HG03095 (cell line): Measurements from ENCODE around the gene ASAH2B.
"Not testable (repeated sequence)": the region's sequence is repeated elsewhere in the genome, so short reads cannot be mapped to it uniquely, and the experiment has no call there.

Experiments used
- ATAC-seq: cut with Tn5 transposase; IDR thresholded peaks from one replicate; pipeline ENCODE4 v1.9.1; 2021; ENCODE audit warnings: moderate library complexity; ENCODE audit not compliant: unreplicated experiment

The ASAH2B gene

DNA sequence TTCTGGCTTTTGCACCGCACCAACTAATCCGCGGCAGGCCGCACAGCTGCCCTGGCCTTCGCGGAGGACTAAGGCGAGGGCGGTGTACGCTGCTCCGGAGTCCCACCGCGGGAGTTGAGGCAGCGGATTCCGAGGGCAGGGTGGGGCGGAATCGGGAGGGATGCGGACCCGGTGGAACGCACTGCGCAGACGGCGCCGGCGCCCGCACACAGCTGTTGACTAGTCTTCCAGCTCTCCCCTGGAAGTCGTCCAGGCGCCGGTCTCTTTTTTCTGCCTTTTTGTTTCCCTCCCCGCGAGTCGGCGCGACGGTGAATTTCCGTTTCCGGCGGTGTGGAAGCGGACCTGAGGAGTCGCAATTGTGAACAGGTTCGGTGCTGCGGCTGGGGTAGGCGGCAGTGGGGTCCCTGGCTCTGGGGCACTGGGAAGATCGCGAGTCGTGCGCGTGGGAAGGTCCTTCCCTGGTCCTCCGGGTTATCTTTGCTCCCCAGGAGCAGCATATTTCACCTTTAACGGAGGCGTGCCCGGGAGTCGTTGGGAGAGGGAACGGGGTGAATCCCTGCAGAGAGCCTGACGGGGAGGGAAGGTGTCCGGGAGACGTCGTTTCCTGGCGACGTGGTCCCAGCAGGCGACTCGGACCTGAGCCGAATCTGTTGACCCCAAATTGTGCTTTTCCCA, at the start of gene ASAH2B:
ASAH2B (plus strand) TSS at position 319 of the 675 bp plus-strand sequence. CDS start 5,195 bp downstream, outside the sequence.
- ATAC-seq, result peak; percentile 80

DNA sequence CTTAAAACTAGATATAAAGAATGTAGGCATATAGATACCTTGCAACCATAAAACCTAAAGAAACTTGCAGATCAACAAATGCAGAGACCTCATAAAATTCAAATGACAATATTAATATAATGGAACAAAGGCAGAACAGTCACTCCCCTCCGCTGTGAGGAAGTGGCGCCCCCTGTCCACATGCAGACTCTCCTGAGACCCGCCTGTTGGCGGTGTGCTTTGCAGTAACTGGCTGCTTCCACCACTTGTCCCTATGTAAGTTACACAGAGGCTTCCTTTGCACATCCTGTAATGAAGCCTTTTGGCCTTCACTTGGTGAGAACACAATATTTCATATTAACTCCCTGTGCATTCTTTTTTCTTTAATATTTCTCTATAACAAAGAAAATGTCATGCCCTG, 41.9 kb upstream of the ASAH2B start:
- ATAC-seq, result not testable (repeated sequence)

DNA sequence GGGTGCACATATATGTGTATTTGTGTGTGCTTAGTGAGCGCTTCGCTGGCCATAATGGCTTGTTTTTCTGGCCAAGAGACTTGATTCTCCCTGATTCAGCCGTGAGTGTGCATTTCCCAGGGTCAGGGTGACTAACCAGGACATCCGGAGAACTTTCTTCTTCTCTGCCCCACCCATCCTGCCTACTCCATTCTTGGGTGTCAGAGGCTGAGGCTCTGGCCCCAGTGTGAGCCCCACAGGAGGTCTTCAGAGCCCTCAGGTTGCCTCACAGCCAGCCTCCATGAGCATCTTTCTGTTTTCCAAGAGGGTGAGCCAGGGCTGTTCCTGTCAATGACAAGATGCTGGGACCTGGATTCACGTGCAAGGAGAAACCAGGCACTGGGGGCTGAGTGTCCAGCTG, 37.8 kb upstream of the ASAH2B start:
- not testable (repeated sequence) for ATAC-seq

DNA sequence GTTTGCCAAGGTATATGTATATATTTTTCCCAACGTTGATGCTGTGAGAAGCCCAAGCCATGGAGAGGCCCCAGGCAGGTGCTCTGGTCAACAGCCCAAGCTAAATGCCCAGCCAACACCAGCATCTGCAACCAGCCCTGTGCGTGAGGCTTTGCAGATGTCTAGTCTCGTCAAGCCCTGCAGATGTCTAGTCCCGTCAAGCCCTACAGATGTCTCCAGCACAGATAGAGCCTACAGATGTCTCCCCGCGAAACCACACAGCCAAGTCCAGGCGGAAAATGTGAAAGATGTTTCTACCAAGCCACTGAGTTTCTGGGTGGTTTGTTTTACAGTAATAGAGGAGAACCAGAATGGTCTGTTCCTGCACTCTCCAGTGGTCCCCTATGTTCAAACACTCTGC, 36.7 kb upstream of the ASAH2B start:
- ATAC-seq, result not testable (repeated sequence)

DNA sequence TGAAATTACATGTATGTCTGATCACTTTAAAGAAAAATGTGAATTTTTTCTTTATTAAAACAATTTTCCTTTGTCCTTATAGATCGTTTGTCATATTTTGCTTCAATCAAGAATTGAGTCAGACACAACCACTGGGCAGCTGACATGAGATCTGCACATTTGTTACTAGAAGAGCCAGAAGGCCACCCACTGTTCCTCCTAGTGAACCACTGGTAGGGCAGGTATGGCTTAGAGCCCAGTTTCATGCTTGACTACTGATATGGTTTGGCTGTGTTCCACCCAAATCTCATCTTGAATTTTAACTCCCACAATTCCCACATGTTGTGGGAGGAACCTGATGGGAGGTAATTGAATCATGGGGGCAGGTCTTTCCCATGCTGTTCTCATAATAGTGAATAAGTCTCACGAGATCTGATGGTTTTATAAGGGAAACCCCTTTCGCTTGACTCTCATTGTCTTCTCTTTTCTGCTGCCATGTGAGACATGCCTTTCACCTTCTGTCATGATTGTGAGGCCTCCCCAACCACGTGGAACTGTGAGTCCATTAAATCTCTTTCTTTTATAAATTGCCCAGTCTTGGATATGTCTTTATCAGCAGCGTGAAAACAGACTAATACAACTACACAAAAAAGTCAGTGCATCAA, 35.2 kb upstream of the ASAH2B start:
- ATAC-seq, result not testable (repeated sequence)

DNA sequence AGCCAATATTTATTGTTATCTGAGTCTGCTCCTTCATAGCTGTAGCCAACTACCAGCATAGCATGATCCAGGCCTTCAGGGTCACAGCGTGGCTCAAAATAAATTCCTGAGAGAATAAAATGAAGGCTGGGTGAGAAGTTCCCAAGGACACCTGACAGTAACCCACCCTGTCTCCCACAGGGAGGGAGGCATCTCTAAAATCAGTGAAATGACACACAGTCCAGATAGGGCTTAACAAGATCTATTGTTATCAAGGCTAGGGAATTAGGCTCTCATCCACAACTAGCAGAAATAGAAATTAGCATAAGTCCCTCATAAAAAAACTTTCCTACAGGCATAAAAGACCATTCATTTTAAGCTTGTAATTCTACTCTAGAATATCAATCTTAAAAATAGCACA, 33.7 kb upstream of the ASAH2B start:
- ATAC-seq, result not testable (repeated sequence)

DNA sequence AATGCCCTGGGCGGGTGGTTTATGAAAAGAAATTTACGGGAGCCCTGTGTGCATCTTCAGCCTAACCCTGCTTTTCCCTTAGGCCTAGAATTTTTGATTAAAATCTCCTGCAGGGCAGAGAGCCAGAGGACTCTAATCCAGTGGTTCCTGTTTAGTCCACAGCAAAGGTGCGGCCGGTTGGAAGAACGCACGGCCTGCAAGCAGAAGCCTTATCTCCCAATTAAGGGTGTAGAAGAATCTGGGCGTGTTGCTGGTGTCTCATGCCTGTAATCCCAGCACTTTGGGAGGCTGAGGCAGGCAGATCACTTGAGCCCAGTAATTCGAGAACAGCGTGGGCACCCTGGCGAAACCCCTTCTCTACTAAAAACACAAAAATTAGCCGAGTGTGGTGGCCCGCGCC, 29.5 kb upstream of the ASAH2B start:
- ATAC-seq, result not testable (repeated sequence)

DNA sequence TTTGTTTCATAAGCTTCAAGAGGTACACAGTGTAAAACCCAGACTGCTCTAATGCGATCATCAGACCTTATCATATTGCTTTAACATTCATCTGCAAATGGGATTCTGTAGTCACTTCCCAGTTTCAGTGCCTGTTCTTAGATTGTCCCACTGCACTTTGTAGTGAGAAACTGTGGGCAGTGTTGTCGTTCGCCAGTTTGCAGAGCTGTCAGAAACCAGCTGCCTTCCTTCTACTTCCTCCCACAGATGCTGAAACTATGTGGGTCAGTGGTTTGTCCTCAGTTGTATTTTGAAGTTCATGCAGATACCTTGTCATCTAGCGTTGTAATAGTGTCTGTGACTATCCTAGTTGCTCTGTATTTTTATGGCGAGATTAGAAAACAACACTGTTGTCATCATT, 15.9 kb upstream of the ASAH2B start:
- peak; percentile 72 for ATAC-seq

DNA sequence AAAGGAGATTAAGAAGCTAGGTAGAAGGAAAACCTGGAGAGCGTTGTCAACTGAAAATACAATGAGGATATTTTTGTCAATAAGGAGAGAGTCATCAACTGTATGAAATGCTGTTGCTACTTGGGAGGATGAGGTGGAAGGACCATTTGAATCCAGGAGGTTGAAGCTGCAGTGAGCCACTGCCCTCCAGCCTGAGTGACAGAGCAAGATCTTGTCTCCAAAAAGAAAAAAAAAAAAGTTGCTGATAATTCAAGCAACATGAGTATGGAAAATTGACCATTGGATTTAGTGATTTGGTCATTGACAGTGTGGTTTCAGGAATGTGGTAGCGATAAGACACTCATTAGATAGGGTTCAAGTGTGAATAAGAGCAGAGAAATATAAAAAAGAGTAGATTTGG, 11.6 kb upstream of the ASAH2B start:
- not testable (repeated sequence) for ATAC-seq

DNA sequence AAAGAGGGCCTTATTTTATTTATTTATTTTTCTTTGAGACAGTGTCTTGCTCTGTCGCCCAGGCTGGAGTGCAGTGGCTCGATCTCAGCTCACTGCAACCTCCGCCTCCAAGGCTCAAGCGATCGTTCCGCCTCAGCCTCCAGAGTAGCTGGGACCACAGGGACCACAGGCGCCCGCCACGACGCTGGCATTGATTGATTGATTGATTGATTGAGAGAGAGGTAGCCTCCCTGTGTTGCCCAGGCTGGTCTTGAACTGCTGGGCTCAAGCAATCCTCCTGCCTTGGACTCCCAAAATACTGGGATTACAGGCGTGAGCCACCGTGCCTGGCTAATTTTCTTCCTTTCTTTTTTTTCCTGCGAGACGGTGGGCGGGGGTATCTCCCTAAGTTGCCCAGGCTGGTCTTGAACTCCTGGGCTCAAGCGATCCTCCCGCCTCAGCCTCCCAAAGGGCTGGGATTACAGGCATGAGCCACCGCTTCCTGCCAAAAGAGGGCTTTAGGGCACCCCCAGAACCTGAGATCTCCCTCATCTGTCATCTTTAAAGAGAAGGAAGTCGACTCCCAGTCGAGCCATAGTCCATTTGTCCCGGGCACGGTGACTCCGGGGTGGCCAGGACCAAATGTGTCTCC, 634 bp upstream of the ASAH2B start:
- not testable (repeated sequence) for ATAC-seq

DNA sequence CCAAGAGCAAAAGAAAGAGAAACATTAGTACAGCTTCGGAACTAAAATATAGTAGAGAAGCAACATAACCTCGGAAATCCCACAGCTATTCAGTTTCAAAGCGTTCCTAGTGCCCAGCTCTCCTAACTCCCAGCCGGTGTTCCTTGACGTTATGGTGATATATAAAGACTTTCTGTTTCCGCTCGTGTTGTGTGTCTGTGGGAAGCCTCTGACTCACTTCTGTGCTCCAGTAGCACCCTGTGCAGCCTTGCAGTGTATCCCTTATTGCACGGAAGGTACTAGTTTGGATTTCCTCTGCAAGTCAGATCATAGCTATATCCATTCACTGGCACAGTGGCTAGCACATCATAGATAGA, 535 bp downstream of the ASAH2B start:
- ATAC-seq, result peak; percentile 39

DNA sequence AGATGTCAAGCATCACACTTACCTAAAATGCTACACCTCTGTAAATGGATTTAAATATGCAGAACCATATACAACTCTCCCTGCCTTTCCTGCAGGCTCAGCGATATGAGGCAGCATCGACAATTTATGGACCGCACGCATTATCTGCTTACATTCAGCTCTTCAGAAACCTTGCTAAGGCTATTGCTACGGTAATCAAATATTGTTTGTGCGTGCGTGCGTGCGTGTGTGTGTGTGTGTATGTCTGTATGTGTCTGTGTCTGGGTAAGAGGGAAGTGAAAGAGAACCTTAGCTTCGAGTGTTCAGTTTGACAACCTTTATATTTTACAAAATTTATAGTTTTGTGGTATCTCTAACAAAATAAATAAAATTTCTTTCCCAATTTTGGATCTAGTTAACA, 3.1 kb downstream of the ASAH2B start:
- not testable (repeated sequence) for ATAC-seq

DNA sequence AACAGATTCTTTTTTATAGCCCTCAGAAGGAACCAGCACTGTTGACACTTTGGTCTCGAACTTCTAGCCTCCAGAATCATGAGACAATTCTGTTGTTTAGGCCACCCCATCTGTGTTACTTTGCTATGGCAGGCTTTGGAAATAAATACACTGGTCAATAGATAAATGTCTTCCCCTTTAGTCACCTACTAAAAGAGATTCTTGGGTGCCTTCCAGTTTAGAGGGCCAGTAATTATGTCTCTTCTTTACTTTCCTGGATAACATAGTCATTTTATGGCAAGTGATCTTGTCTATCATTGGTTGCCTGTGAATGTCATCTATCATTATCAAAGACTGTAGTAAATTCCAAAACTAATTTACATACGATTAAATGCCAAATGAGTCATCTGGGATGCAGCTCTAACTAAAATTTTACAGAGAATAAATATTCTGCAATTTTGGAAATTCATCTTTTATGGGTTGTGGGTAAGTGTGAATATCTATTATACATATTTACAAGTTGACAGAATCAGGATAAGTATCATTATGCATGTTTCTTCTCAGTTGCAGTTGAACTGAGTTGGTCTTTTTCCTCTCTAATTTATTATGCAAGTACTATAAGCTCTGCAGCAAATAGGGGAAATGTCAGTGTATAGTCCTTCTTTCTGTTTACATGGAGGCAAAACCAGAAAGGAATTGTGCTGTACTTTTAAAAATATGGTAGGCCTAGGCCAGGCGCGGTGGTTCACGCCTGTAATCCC, 27.2 kb downstream of the ASAH2B start:
- ATAC-seq, result not testable (repeated sequence)

DNA sequence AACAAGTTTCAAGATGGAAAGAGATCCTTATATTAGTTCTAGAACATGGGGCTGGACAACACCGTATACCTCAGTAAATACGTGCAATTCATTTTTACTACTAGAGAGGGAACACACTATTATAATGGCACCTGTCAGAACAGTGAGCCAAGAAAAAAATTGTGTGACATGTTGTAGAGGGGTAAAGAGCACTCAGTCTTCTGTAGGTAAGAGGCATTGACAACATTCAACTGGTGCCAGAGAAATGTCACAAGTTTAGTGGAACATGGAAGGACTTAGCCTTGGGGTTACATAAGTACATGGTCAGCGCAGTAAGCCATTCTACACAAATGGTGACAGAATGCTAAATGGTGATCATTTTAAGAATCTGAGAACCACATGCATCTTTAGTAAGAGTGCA, 32.3 kb downstream of the ASAH2B start:
- ATAC-seq, result not testable (repeated sequence)

DNA sequence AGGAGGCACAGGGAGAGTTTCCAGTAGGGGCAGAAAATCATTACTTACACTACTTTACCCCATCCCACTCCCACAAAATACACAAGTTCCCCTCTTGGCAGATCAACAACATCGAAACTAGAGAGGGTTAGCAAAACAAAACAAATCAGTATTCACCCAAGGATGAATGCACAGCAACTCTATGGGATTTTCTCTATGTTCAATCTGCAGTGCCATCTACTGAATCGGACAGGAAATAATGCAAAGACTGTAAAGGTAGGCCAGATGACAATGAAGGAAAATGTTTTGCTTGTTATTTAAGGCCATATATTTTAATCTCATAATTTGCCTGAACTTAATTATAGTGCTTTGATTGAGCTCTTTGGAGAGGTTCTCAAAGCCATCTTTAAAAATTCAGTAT, 35.1 kb downstream of the ASAH2B start:
- not testable (repeated sequence) for ATAC-seq

DNA sequence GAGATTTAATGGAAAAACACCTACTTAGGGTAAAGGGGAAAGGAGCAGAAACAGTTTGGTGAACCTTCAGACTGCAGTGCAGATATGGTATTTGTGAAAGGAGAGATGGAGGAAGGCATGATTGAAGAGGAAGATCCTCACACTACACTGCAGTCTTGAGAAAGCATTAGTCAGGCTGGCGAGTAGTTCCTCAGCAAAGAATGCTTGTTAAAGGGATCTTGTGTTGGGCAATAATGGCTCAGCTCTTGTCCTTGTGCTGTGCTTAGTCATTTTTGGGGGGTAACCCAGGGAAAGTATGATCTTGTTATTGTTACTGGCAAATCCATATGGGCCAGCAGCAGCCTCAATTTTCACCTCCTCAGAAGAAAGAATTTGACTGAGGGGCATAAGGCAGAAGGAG, 40.3 kb downstream of the ASAH2B start:
- not testable (repeated sequence) for ATAC-seq

DNA sequence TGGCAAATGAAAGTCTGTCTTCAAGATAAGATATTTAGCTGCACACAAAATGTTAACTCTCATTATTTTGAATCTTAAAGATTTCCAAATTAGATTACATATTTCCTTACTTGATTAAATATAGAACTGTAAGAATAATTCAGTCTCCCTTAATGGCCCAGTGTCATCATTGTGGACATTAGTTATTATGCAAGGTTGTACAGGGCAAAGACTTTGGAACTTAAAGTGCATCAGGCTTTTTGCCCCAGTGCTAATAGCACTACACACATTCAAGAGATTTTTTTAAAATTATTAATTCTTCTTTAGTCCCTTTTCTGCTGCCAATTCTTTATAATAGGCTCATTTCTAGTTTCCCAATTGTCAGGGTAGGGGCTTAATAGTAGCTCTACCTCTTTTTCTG, 42.3 kb downstream of the ASAH2B start:
- not testable (repeated sequence) for ATAC-seq

DNA sequence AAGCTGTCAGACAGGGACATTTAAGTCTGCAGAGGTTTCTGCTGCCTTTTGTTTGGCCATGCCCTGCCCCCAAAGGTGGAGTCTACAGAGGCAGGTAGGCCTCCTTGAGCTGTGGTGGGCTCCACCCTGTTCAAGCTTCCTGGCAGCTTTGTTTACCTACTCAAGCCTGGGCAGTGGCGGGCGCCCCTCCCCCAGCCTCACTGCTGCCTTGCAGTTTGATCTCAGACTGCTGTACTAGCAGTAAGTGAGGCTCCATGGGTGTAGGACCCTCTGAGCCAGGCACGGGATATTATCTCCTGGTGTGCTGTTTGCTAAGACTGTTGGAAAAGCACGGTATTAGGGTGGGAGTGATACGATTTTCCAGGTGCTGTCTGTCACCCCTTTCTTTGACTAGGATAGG, 48.2 kb downstream of the ASAH2B start:
- ATAC-seq, result not testable (repeated sequence)

DNA sequence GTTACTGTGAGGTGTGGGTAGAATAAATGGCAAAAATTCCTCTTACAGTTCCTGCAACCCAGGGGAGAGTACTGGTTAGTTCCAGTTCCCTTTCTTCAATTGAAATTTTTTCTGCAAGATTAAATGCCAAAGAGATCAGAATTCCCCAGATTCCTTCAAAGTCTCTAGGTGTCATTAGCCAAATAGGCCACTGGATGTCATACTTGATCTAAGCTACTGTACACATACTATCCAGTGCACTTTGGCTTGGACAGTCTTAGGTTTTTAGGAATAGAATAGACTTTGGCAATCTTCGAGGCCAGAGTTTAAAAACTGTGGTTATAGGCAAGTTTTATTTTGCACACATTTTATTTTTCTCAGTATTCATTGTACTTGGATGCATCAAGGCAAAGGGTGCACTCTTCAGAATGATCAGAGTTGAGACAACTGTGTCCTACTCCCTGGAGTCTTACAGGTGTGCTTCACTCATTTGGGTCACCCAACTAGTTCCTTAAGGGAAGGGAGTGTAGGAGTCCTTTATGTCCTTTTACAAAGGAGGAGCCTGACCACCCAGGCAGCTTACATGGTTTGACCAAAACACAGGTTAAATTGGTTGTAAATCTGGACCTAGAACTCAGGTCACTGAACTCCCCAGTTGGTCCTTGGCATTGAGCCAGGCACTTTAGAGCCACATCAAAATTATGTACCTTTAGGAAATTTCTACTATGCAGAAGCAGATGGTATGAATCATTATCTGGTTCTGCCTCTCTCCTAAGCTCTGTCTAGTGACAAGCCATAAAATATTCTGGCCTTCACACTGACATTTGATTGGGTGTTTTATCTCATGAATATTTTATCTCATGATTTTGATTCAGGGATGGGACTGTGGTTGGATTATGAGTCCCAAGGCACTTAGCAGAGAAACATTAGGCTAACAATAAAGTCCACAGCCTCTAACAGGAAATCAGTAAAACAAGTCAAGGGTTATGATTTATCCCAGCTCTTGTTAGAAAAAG, 49.5 kb downstream of the ASAH2B start:
- ATAC-seq, result no peak

DNA sequence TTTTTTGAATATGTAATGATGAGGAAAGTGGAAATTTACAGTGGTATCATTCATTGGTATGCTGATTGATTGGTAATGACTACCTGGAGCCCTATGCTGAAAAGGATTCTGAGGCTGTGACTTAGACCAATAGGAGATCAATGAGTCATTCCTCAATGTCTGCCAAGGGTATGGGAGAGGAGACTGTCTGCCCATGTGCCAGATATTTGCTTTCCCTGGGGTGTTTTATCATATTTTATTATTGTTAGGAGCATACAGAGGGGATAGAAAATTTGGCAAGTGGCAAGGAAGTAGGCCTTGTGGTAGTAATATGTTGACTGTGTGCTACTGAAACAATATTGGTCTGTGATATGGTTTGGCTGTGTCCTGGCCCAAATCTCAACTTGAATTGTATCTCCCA, 54.8 kb downstream of the ASAH2B start:
- ATAC-seq, result no peak
